ENCODE measurements around the gene PAPSS1. TPM values are rescaled to one million over a fixed set of nuclear protein-coding genes. Genes with fewer than 3 reads are reported as not detected.

Gene PAPSS1
- total and polyA plus RNA-seq, 2 donors (not counting 1 experiment from before 2014, with no cell fraction given), result 59.9 to 70.3 TPM

DNA sequence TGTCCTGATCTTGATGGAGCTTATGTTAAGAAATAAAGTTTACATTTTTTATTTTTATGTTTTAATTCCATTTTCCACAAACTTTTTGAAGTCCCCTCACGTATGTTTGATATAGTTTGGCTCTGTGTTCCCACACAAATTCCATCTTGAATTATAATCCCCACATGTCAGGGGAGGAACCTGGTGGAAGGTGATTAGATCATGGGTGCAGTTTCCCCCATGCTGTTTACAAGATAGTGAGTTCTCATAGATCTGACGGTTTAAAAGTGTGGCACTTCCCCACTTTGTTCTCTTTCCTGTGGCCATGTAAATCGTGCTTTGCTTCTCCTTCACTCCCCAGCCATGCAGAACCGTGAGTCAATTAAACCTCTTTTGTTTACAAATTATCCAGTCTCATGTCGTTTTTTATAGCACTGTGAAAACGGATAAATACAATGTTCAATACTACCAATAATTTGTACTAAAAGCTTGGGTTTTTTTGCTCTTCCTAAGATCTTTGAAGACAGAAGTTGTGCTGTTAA, 89.8 kb downstream of the PAPSS1 start:
- H3K4me1 ChIP-seq (ENCODE audit: control insufficient read depth, extremely low read depth, insufficient read depth, low read length), result no peaks in the 10 kb centered on the region
- H3K9me3 ChIP-seq (ENCODE audit: control insufficient read depth, insufficient read depth, low read depth, low read length), result no peaks in the 10 kb centered on the region
- H3K27ac ChIP-seq (ENCODE audit: insufficient read depth, low read length), result no peak overlapping the region
- no peak for DNase-seq (ENCODE audit: low read depth in 2 of 2)
- H3K4me3 ChIP-seq (replicated peaks in 1 of 4; ENCODE audit: control extremely low read depth in 1 of 4, insufficient read depth in 1 of 4, low read depth in 3 of 4, low read length in 4 of 4), result no peak overlapping the region
- no peaks in the 10 kb centered on the region for H3K79me2 ChIP-seq (ENCODE audit: control insufficient read depth, insufficient read depth, low read length)
- H3K4me2 ChIP-seq (ENCODE audit: extremely low read depth, insufficient read depth, low read length), result no peak overlapping the region
- no peak overlapping the region for H2AFZ ChIP-seq (ENCODE audit: low read length)
- H3K36me3 ChIP-seq (ENCODE audit: control insufficient read depth, insufficient read depth, low read length), result no peaks in the 10 kb centered on the region
- no peaks in the 10 kb centered on the region for H3K27me3 ChIP-seq (ENCODE audit: control insufficient read depth, insufficient read depth, low read length)
- no peak for TF ChIP-seq EZH2 (IDR thresholded peaks at IDR 0.05; ENCODE audit: low read length, missing control alignments)
- TF ChIP-seq, protein P1, sequence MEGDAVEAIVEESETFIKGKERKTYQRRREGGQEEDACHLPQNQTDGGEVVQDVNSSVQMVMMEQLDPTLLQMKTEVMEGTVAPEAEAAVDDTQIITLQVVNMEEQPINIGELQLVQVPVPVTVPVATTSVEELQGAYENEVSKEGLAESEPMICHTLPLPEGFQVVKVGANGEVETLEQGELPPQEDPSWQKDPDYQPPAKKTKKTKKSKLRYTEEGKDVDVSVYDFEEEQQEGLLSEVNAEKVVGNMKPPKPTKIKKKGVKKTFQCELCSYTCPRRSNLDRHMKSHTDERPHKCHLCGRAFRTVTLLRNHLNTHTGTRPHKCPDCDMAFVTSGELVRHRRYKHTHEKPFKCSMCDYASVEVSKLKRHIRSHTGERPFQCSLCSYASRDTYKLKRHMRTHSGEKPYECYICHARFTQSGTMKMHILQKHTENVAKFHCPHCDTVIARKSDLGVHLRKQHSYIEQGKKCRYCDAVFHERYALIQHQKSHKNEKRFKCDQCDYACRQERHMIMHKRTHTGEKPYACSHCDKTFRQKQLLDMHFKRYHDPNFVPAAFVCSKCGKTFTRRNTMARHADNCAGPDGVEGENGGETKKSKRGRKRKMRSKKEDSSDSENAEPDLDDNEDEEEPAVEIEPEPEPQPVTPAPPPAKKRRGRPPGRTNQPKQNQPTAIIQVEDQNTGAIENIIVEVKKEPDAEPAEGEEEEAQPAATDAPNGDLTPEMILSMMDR (conservative IDR thresholded peaks at IDR 0.05 in 1 of 2, IDR thresholded peaks at IDR 0.05 in 1 of 2; ENCODE audit: low read depth in 1 of 2, low read length in 2 of 2), result no peak
- H4K20me1 ChIP-seq (ENCODE audit: control insufficient read depth, extremely low read depth, insufficient read depth, low read length), result no peaks in the 10 kb centered on the region
- H3K9ac ChIP-seq (ENCODE audit: insufficient read depth, low read length), result no peak overlapping the region

- Histone ChIP-seq H3K79me2 (ENCODE audit: control insufficient read depth, insufficient read depth, low read length) (no peaks in the 10 kb centered on the region), H2AFZ (ENCODE audit: low read length) (no peak overlapping the region), H3K36me3 (ENCODE audit: control insufficient read depth, insufficient read depth, low read length) (no peaks in the 10 kb centered on the region), H4K20me1 (ENCODE audit: control insufficient read depth, extremely low read depth, insufficient read depth, low read length) (no peaks in the 10 kb centered on the region), H3K4me3 (replicated peaks in 1 of 4; ENCODE audit: control extremely low read depth in 1 of 4, insufficient read depth in 1 of 4, low read depth in 3 of 4, low read length in 4 of 4) (no peak overlapping the region), H3K27ac (ENCODE audit: insufficient read depth, low read length) (no peak overlapping the region), H3K27me3 (ENCODE audit: control insufficient read depth, insufficient read depth, low read length) (no peaks in the 10 kb centered on the region), H3K9me3 (ENCODE audit: control insufficient read depth, insufficient read depth, low read depth, low read length) (no peaks in the 10 kb centered on the region), H3K9ac (ENCODE audit: insufficient read depth, low read length) (no peak overlapping the region), H3K4me1 (ENCODE audit: control insufficient read depth, extremely low read depth, insufficient read depth, low read length) (no peaks in the 10 kb centered on the region), H3K4me2 (ENCODE audit: extremely low read depth, insufficient read depth, low read length) (no peak overlapping the region)
- TF ChIP-seq, protein P1 (conservative IDR thresholded peaks at IDR 0.05 in 1 of 2, IDR thresholded peaks at IDR 0.05 in 1 of 2; ENCODE audit: low read depth in 1 of 2, low read length in 2 of 2), result no peak
- TF ChIP-seq EZH2 (IDR thresholded peaks at IDR 0.05; ENCODE audit: low read length, missing control alignments), result no peak
- peak in 1 of 2 donors; percentile 9 for DNase-seq (ENCODE audit: low read depth in 2 of 2)
Observed at GRCh38 chr4:107629318-107629717, 90.7 kb downstream of the PAPSS1 start.

DNA sequence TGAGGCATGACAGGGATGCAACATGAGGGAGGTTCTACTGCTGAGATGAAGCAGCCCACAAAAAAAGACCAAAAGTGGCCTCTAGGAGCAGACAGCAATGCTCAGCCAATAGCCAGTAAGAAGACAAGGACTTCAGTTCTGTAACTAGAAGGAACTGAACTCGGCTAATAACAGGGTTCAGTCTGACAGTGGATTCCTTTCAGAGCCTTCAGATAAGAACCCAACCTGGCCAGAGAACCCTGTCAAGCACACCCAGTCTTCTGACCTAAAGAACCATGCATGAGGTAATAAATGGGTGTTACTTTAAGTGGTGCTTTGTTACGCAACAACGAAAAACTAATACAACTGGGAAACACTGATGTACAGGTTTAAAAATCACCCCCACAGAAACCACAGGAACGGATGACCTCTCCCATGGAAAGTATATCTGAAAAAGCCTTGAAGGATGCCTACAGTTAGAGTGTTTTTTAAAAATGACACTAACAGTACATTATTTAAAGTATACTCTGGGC, 94.6 kb downstream of the PAPSS1 start:
- Histone ChIP-seq H4K20me1 (ENCODE audit: control insufficient read depth, extremely low read depth, insufficient read depth, low read length) (no peaks in the 10 kb centered on the region), H3K4me3 (replicated peaks in 1 of 4; ENCODE audit: control extremely low read depth in 1 of 4, insufficient read depth in 1 of 4, low read depth in 3 of 4, low read length in 4 of 4) (no peak overlapping the region), H3K4me2 (ENCODE audit: extremely low read depth, insufficient read depth, low read length) (no peak overlapping the region), H2AFZ (ENCODE audit: low read length) (no peak overlapping the region), H3K9me3 (ENCODE audit: control insufficient read depth, insufficient read depth, low read depth, low read length) (no peaks in the 10 kb centered on the region), H3K9ac (ENCODE audit: insufficient read depth, low read length) (no peak overlapping the region), H3K27ac (ENCODE audit: insufficient read depth, low read length) (no peak overlapping the region), H3K4me1 (ENCODE audit: control insufficient read depth, extremely low read depth, insufficient read depth, low read length) (no peaks in the 10 kb centered on the region), H3K27me3 (ENCODE audit: control insufficient read depth, insufficient read depth, low read length) (no peaks in the 10 kb centered on the region), H3K79me2 (ENCODE audit: control insufficient read depth, insufficient read depth, low read length) (no peaks in the 10 kb centered on the region), H3K36me3 (ENCODE audit: control insufficient read depth, insufficient read depth, low read length) (no peaks in the 10 kb centered on the region)
- no peak for DNase-seq (ENCODE audit: low read depth in 2 of 2)
- TF ChIP-seq, protein P1 (conservative IDR thresholded peaks at IDR 0.05 in 1 of 2, IDR thresholded peaks at IDR 0.05 in 1 of 2; ENCODE audit: low read depth in 1 of 2, low read length in 2 of 2), result no peak
- no peak for TF ChIP-seq EZH2 (IDR thresholded peaks at IDR 0.05; ENCODE audit: low read length, missing control alignments)

Data from fibroblast of lung (primary cell).